NCI-H1436 (cell line): ENCODE measurements around the gene LYL1.

ENCODE experiments used
- DNase-seq: peaks from one replicate; lab custom pipeline; 2025; lab: John Stamatoyannopoulos, UW

LYL1 gene

DNA sequence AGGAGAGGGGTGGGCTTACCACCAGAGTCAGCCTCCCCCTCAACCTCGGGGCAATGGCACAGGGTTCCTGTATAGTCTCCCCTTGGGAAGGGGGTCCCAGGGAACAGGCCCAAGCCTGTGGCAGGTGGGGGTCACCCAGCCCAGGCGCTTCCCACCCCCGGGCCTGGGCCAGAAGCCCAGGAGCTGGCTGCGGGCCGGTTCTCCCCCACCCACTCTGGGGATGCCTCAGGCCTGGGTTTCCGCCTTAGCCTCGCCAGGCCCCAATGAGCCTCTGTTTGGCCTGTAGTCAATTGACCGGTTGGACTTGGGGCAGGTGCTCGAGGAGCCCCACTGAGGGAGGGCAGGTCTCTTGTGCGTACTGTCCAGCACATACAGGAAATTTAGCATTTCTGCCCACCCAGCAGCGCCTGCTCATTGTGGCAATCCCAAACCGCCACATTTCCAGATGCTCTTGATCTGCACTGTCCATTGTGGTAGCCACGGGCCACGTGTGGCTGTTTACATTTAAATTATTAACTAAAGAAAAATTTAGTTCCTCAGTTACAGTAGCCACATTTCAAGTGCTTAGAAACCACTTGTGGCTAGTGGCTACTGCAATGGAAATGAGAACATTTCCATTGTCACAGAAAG is 9.9 kb downstream of the LYL1 start:
- no peak for DNase-seq

DNA sequence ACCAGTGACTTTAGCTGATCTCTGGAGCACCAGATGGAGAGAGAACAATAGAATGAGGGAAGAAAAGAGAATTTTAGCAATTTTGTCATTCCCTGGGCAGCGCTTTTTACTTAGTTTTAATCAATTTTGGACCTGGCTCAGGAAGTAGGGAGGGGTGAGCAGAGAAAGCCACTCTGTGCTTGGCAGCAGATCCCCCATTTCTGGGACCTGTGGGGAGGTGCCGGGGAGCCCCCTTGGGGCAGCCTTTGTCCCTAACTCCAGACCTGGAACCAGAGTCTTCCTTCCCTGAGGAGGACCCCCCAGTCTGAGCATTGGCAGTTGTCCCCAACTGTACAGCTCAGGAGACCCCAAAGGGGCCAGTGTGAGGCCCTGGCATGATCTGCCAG is 10.5 kb downstream of the LYL1 start:
- no peak for DNase-seq

DNA sequence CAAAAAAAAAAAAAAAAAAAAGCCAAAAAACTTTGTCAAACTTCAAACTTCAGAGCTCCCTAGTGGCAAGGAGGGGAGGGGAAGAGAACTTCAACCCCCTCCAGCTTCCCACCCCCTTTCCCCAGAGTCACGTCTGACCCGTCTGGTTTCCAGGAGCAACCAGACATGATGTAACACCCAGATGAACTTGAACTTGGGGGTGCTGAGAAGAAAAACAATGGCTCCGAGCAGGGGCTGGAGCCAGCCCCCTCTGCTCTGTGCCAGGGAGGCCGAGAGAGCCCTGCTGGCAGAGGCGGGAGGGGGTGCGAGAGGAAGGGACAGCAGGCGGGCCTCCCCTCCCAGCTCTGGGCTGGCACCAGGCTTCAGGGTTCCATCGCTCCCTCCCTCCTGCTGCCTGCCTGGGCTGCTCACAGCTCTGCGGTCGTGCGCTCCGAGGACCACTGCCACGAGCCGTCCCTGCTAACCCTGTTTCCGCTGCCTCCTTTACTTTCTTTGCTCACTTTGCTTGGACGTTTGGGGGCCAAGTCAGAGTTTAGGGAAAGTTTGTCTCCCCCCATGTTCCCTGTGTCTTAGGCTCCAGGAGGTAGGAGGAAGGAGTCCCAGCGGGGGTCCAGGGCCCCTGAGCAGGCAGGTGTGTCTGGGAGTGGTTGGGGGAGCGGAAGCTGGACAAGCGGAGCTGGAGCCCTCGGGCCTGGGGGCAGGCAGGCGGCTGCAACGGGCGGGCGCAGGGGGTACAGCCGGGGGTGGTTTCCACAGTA is 11.1 kb downstream of the LYL1 start:
- no peak for DNase-seq

DNA sequence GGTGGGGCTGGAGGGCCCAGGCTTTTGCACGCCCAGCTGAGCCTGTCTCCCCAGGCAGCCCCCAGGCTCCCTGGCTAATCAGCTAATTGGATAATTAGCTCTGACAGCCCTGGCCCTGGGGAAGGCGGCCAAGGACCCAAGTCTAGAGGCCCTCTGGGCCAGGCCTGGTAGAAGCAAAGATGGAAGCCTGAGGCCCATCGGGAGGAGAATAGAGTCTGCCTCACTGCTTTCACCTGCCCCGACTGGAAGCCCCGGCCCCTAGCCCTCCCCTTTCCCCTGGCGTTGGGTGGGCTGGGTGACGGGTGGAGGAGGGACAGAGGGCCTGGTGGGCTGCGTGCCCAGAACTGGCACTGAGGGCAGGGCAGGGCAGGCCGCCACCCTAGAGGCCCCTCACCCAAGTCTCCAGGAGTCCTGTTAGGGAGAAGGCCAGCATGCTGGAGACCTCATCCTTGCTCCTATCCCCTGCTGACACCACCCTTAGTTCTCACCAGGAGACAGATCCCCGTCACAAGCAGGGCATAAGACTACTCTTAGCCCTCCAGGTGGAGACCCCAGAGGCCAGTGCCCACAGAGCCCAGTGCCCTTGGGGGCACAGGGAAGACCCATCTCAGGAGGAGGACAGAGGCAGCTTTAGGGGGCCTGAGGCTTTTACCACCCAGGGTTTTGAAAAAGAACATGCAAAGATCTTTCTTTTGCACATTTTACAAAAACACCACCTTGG is 12.0 kb downstream of the LYL1 start:
- peak; percentile 21 for DNase-seq

DNA sequence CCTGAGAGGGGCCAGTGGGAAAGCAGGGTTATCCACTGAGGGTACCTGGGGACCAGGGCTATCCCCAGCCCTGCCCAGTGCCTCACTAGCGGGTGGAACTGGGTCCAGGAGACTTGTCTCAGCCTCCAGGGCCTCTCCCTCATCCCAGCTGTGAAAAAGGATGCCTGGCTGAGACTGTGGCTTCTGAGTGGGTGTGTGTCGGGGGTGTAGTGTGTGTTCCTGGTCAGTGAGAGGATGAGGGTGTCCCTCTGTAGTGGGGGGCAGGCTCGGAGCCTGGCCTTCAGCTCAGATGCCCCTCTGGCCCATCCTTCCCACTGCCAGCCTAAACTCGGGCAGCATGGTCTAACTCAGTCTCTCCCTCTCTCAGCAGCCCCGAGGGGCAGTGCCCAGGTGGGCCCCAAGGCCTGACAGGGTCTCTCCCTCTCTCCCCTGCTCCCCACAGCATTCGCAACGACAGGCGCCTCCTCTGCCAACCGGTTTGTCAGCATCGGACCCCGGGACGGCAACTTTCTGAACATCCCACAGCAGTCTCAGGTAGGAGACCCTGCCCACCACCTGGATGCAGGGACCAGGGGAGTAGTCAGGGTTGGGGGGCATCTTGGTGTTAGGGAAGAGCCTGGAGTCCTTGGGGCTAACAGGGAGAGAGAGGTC is 12.7 kb downstream of the LYL1 start:
- no peak for DNase-seq

DNA sequence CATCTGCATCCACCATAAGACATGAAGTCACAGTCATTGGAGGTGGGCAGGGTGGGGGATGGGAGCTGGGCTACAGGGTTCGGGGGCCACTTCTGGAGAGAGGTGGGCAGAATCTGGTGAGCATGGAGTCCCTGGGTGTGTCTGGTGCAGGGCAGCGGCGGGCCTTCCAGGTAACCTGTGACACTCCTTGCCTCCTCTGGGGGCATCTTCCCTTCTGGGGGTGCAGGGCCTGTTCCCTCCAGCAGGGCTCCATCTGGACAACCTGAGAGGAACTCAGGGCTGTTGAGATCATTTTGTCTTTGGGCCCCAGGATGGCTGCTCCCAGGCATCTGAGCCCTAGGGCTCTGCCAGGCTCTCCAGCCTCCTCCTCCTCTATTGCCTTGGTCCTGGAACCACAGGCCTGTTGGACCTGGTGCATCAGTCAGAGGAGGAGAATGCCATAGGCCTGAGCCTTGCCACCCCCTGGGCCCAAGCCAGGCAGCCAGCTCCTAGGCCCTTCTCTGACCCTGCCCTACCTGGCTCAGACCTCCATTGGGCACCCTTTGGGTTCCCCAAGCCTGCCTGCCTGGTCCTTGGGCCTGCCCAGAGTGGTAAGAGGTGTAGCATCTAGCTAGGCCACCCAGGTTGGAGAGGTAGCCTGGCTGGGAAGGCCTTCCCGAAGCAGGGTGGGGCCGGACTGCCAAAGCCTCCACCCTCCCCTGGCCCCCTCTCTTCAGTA is 13.4 kb downstream of the LYL1 start:
- peak; percentile 10 for DNase-seq

DNA sequence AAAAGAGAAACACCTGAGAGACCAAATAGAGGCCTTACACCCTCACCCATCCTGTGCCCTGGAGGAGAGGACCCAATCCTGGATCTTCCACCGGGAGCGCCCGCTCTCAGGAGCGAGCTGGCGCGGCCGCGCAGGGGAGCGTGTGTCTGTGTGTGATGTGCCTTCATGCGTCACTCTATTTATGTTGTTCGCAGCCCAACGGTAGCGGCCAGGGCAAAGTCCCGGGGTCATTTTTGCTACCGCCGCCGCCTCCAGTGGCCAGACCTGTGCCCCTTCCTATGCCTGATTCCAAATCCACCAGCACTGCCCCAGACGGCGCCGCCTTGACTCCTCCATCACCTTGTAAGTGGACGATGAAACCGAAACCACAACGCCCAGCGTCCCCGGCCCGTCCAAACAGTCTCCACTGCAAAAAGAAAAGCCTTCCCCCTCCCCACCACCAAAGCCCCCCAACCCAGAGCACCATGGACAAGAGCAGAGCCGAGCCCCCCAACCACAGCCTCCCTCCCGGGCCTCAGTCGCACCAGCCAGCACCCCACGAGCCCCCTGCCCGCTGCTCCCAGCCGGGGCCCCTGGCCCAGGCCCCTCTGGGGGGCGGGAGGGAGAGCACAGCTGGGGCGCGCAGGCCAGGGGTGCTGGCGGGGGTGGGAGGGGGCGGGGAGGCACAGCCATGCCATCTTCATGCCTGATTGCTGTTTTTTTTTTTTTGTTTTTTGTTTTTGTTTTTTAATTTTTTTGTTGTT is 14.7 kb downstream of the LYL1 start:
- no peak for DNase-seq

DNA sequence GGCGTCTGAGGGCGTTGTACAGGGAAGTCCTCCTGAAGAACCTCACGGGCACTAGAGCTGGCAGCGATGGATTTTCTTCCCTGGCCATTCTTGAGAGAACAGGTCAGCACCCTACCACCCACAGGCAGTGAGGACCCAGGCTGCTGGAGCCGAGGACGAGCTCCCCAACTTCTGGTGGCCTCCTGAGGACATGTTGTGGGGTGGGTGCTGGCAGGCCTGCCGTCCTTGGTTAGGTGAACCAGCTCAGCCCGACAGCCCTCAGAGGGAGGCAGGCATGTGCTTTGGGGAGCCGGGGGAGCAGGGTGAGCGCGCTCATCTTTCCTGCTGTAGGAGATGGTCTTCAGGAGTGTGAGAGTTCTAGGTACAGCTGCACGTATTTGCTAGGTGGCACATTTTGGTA is 15.4 kb downstream of the LYL1 start:
- no peak for DNase-seq

DNA sequence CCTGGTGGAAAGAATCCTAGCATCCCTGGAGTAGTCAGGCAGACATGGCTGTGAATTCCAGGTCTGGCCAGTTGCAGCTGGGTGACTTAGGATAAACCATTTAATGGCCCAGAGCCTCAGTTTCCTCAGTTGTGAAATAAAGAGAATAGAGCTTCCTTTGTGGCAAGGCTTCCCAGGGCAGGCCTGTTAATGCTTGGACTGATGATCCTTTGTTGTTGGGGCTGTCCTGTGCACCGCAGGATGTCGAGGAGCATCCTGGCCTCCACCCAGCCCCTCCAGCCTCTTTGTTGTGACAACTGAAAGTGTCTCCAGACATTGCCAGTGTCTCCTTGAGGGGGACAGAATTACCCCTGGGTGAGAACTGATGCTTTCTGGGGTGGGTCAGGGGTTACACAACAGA is 16.3 kb downstream of the LYL1 start:
- no peak for DNase-seq

DNA sequence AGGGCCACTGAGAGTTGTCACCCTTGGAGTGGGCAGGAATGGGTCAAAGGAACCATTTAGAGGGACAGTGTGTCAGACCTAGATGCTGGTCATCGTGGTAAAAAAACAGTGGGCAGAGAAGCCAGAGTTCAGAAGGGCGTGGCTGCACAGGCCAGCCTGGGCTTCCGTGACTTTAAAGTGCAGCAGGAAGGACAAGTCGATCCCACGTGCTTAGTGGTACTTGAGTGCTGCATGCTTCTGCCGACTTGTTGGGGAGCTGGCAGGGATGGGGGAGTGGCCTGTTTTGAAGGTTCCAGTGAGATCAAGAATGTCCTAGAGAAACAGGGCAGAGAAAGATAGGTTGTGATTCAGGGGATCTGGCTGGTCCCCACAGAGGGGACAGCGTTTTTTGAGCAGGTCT is 17.0 kb downstream of the LYL1 start:
- no peak for DNase-seq

DNA sequence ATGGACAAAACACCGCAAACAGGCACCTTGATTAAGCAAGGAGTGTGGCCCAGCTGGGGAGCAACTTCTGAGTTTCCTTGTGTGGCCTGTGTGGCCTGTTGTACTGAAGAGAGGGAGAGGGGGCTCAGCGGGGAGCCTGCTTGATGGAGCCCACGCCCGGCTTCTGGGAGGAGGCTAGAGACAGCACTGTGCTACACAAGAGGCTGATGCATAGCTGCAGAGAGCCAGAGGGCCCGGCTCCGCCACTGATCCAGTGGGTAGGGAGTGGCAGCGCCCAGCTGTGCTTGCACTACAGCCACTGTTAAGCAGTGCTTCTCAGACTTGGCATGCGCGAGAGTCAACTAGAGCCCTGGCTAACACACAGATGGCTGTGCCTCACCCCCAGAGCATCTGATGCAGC is 19.0 kb downstream of the LYL1 start:
- no peak for DNase-seq

DNA sequence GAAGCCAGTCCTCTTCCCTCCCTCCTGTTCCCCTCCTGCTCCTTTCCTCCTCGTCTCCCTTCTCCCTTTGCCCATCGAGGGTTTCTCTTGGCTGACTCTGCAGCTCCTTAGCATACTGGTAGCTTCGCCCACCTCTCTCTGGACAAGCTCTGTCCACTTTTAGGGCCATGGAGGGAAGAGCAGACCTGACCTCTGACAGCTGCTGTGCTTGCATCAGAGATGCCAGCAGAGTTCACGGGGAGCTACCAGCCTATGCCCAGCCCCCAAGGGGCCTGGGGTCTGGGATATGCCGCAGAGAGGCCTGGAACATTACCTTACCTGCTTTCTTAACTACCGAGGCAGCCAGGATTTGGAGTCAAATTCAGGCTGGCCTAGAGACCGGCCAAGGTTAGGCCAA is 19.7 kb downstream of the LYL1 start:
- DNase-seq, result no peak

DNA sequence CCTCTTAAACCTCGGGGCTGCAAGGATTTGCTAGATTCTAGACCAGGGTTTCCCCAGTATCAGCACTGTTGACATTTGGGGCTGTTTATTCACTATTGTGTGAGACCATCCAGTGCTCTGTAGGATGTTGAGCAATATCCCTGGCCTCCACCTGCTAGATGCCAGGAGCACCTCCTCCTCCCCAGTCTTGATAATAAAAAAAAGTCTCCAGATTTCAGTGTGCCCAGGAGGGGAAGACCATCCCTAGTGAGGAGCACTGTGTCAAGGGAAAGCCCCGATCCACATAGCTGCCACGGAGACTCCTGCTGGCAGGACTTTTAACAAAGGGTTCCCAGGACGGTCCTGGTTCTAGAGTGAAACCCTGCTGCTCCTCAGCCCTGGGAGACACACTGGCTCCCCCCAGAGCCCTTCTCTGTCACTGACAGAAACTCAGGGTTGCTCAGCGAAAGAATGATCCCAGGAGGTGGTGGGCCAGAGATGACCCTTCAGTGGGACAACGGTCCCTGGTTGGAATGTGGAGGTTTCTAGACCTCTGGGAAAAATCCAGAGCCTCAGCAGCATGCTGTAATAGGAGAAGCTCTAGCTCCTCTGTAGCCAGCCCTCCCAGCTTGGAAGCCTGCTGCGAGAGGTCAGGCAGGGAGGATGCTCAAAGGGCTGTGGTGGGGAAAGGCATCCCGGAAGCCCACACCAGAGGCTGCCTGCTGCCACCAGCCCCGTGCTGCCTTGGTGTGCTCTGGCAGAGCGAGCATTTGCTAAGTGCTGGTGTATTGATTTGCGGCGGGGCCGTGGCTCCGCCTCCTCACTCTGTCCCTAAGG is 20.3 kb downstream of the LYL1 start:
- peak; percentile 60 for DNase-seq

DNA sequence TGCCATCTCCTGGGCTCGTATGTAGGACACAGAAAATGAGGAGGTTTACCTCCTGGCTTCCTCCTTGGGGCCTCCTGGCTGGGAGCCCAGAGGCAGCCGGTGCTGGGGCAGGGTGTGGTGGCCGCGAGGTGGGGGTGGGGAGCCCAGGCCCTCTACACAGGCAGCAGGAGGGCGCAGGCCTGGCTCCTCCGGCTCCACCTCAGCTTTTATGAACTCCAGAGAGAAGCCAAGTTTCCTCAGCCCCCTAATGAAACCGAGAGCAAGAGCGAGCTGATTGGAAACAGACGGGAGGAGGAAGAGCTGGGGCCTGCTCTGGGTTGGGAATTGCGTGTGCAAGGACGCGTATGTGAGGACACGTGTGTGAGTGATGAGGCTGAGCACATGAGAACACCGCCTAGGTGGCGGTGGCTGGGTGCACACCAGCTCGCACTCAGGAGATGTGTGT is 23.1 kb downstream of the LYL1 start:
- peak; percentile 61 for DNase-seq

DNA sequence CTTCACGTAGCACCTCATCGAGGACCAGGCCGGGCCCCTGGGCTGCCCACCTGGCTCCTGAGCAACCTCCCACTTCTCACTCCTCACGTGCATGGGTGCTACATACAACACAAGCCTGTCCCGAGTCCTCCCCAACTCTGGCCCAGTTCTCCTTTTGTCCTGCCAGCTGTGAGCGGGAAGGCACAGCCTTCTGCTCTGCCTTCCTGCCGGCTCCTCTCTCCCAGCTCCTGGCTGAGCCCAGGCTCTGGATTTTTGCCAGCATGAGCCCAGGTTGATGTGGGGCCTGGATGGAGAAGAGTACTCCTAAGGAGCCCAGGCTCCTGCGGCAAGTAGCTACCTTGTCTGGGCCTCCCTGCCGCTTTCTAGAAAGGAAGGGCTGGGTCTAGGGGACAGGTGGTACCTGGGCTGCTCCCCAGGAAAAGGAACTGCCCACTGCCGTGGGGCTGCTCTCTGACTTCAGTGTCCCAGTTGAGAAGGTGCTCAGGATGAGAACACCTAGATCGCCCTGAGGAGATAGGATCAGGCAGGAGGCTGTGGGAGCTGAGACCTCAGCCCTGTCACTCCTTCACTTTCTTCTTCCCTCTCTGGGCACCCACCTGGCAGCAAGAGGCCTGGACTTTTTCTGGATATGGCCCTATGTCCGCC is 23.6 kb downstream of the LYL1 start:
- DNase-seq, result no peak

DNA sequence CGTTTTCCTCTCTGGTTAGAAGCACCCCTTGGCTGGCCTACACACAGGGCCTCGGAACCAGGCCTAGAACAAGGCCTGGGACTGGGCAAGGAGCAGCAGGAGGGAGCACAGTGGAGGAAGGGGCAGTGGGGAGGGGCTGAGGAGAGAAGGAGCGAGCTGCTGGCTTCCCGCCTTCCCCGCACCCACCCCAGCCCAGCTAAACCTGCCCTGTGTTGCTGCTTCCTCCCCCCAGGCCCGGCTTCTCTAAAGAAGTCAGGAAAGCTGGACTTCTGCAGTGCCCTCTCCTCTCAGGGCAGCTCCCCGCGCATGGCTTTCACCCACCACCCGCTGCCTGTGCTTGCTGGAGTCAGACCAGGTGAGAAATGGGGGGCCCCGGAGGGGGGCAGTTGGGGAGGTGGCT is 24.3 kb downstream of the LYL1 start:
- DNase-seq, result no peak

DNA sequence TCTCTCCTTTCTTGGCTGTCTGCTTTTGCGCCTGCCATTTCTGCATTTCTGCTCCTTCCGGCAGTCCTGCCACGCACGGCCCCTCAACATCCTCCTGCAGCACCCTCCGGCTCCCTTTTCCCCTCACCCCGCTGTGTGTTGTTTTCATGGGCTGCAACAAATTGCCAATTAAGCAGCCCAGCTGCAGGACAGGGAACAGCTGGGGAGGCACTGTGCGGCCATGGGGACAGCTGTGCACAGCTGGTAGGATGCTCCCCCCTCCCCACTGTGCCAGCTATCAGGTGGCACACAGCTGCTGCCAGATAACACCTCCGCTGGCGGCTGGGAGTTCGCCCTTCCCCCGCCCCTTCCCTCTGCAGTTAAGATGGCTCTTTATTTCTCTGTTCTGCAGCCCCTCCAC is 25.4 kb downstream of the LYL1 start:
- DNase-seq, result no peak

DNA sequence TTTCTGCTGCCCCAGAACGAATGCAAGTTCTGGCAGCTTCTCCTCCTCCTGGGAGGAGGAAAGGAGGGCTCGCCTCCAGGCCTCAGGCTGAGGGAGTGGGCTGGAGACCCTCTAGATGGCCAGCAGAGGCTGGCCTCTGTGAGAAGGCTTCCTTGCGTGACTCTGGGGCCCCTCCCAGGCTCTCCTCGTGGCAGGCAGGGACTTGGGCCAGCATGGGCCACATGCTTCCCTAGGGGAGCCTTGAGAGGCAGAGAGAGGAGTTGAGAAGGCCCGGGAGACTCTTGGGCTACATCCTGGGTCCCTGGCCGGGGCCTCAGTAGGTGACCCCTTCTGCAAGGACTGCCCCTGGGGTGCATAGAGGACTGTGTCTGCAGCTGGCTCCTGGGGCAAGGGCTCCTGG is 25.9 kb downstream of the LYL1 start:
- DNase-seq, result no peak

DNA sequence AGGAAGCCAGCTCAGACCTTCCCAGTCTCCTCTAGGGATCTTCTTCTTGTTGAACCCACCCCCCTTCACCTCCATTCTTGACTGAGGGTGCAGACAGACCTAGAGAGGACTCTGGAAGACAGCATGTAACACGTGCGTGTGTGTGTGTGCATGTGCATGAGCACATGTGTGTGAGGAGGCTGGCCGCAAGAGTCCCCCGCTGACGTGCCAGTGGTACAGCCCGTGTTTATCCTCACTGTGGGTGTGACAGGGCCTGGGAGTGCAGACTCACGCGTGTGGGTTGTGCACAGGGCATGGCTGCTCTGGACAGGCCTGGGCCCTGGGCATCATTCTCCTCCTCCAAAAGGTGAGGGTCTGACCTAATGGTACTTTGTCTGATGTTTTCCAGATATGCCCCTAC is 26.3 kb downstream of the LYL1 start:
- no peak for DNase-seq

DNA sequence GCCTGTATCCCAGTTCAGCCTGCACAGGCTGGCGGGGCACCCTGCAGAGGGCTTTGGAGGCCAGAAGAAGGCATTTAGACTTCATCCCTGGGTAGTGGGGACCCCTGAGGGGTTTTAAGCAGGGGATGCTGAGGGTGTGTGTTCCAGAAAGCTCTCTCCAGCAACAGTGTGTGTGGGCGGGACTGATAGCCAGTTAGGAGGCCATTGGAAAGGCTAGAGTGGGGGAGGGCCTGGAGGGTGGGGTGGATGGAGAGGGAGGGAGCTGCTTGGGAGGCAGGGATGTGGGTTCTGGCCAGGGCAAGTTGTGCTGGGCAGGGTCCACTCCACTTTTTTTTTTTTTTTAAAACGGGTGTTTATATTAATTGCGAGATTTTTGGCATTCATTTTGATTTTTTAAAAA is 28.3 kb downstream of the LYL1 start:
- no peak for DNase-seq
